Keratinocyte (primary cell): ENCODE results near the gene SMYD2. TPM values are rescaled to one million over a fixed set of nuclear protein-coding genes. Genes with fewer than 3 reads are reported as not detected.

Experiments
- DNase-seq: peaks from one replicate; pipeline ENCODE4 v3.0.0-alpha.2; 2011; ENCODE audit warnings: low read depth, missing footprints, low spot score
- FAIRE-seq: peaks from 2 replicates; lab custom pipeline; 2011; peaks lifted over from hg19 to GRCh38; lab: Jason Lieb, UNC
- H2AFZ ChIP-seq: 2 replicates; pipeline ENCODE4 v1.6.0; 2012; ENCODE audit warnings: low read length, control low read depth, inconsistent platforms; ENCODE audit not compliant: control insufficient read depth
- H3K27ac ChIP-seq: 2 replicates; pipeline ENCODE4 v1.5.1; 2011; ENCODE audit warnings: low read length; ENCODE audit not compliant: control insufficient read depth, insufficient read depth
- H3K27me3 ChIP-seq: 3 replicates; pipeline ENCODE4 v1.6.0; 2011; ENCODE audit warnings: low read length; ENCODE audit not compliant: control insufficient read depth, insufficient read depth; ENCODE audit errors: extremely low read depth
- H3K36me3 ChIP-seq, 2 experiments: 2 replicates in 1 of 2; 3 replicates in 1 of 2; pipeline ENCODE4 v1.5.1; 2011; ENCODE audit warnings: low read length in 2 of 2, mild to moderate bottlenecking in 1 of 2; ENCODE audit not compliant: control insufficient read depth in 2 of 2, insufficient read depth in 2 of 2; ENCODE audit errors: extremely low read depth in 1 of 2
- H3K4me1 ChIP-seq: 3 replicates; pipeline ENCODE4 v1.5.1; 2011; ENCODE audit warnings: low read length; ENCODE audit not compliant: control insufficient read depth, insufficient read depth; ENCODE audit errors: extremely low read depth
- H3K4me2 ChIP-seq: 3 replicates; pipeline ENCODE4 v1.6.0; 2011; ENCODE audit warnings: low read depth, low read length; ENCODE audit not compliant: control insufficient read depth, insufficient read depth; ENCODE audit errors: extremely low read depth
- H3K4me3 ChIP-seq, 3 experiments: fragments of 200-600 bp in 1 of 3; sonication (generic) in 1 of 3; 2 replicates in 2 of 3; 3 replicates in 1 of 3; pipeline ENCODE4 v1.5.1; 2011 to 2016; ENCODE audit warnings: low read length in 3 of 3, mild to moderate bottlenecking in 3 of 3, control low read depth in 2 of 3, inconsistent platforms in 1 of 3, low read depth in 1 of 3, mixed read lengths in 1 of 3, mixed run types in 1 of 3, moderate library complexity in 1 of 3; ENCODE audit not compliant: control insufficient read depth in 2 of 3, insufficient read depth in 2 of 3; ENCODE audit errors: extremely low read depth in 1 of 3
- H3K79me2 ChIP-seq: 2 replicates; pipeline ENCODE4 v1.6.0; 2012; ENCODE audit warnings: low read length; ENCODE audit not compliant: control insufficient read depth, insufficient read depth
- H3K9ac ChIP-seq: 3 replicates; pipeline ENCODE4 v1.6.0; 2011; ENCODE audit warnings: low read length; ENCODE audit not compliant: control insufficient read depth, insufficient read depth; ENCODE audit errors: extremely low read depth
- H3K9me1 ChIP-seq: 3 replicates; pipeline ENCODE4 v1.6.0; 2011; ENCODE audit warnings: low read length; ENCODE audit not compliant: control insufficient read depth, insufficient read depth; ENCODE audit errors: extremely low read depth
- H3K9me3 ChIP-seq: 2 replicates; pipeline ENCODE4 v1.5.1; 2012; ENCODE audit warnings: low read depth, low read length; ENCODE audit not compliant: control insufficient read depth
- H4K20me1 ChIP-seq: 3 replicates; pipeline ENCODE4 v1.6.0; 2011; ENCODE audit warnings: low read length; ENCODE audit not compliant: control insufficient read depth, insufficient read depth; ENCODE audit errors: extremely low read depth
- EZH2 ChIP-seq: IDR thresholded peaks from one replicate; pipeline ENCODE4 v1.6.1; 2012; ENCODE audit warnings: inconsistent platforms, mild to moderate bottlenecking, low read length, moderate library complexity
- dilution Hi-C: fragments of 300-500 bp; cut with MboI; formaldehyde crosslinking; loops from one replicate; pipeline ENCODE4 v1.7.0; 2020; ENCODE audit warnings: low sequenced_read_pairs; ENCODE audit not compliant: extremely low pct_ligation_motif_present
- polyA plus RNA-seq, 5 experiments: library from polyadenylated mRNA; depleted of rRNA in 3 of 5; stranded (reverse) in 3 of 5; stranded (forward) in 1 of 5; unstranded in 1 of 5; fragments of >200 nt; gene quantifications; 1 replicate in 1 of 5; 2 replicates in 3 of 5; 3 replicates in 1 of 5; pipeline versions ENCODE4 v1.2.1 to v1.2.3, GENCODE V29; 2011 to 2012; ENCODE audit warnings: missing spikeins in 2 of 5, low read depth in 1 of 5, low replicate concordance in 1 of 5
- TF ChIP-seq, protein P1 (sequence below), 3 experiments: IDR thresholded peaks in 1 of 3; conservative IDR thresholded peaks in 1 of 3; optimal IDR thresholded peaks in 1 of 3; 2 replicates in 2 of 3; 3 replicates in 1 of 3; pipeline versions ENCODE3 to v1.5.1; 2011; ENCODE audit warnings: low read length in 3 of 3, mild to moderate bottlenecking in 3 of 3, moderate library complexity in 2 of 3, control low read depth in 1 of 3, inconsistent platforms in 1 of 3; ENCODE audit not compliant: insufficient read depth in 2 of 3; ENCODE audit errors: extremely low read depth in 1 of 3

SMYD2 gene
- polyA plus RNA-seq, 1 donor (not counting 4 experiments of a cell fraction or from before 2014, with no cell fraction given), result 75.5 TPM

DNA sequence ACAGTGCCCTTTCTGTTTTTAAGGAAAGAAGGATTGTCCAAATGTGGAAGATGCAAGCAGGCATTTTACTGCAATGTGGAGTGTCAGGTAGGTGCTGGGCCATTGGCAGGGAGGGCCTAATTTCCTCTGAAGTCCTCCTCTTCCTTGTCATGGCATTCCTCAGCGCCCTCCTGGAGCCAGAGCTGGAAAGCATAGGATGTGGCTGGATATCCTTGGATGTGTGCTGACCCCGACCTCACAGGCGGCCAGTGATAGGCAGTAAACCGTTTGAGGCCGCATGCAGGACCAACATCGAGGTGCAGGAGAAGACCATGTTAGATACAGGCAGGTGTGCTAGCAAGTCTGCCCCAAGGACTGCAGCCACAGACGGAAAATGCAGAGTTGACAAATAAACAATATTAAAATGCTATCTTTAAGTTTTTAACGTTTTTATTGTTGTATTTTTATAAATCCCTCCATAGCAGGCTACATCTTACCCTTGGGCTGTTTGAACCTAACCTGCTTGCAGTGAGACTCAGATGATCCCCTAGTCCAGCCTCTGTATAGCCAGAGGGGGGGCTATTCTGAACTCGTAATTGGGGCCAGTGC, 24.3 kb downstream of the SMYD2 start:
- no peaks in the 10 kb centered on the region for H3K4me1 ChIP-seq
- no peaks in the 10 kb centered on the region for H3K9me3 ChIP-seq
- peaks cover 3 to 4% of the 10 kb centered on the region in 2 experiments for H3K36me3 ChIP-seq
- TF ChIP-seq, protein P1, sequence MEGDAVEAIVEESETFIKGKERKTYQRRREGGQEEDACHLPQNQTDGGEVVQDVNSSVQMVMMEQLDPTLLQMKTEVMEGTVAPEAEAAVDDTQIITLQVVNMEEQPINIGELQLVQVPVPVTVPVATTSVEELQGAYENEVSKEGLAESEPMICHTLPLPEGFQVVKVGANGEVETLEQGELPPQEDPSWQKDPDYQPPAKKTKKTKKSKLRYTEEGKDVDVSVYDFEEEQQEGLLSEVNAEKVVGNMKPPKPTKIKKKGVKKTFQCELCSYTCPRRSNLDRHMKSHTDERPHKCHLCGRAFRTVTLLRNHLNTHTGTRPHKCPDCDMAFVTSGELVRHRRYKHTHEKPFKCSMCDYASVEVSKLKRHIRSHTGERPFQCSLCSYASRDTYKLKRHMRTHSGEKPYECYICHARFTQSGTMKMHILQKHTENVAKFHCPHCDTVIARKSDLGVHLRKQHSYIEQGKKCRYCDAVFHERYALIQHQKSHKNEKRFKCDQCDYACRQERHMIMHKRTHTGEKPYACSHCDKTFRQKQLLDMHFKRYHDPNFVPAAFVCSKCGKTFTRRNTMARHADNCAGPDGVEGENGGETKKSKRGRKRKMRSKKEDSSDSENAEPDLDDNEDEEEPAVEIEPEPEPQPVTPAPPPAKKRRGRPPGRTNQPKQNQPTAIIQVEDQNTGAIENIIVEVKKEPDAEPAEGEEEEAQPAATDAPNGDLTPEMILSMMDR (optimal IDR thresholded peaks at IDR 0.05 in 1 of 3, IDR thresholded peaks at IDR 0.05 in 1 of 3, conservative IDR thresholded peaks at IDR 0.05 in 1 of 3; ENCODE audit: extremely low read depth in 1 of 3, insufficient read depth in 2 of 3, low read length in 3 of 3), result no peak
- no peak for TF ChIP-seq EZH2
- dilution Hi-C loops, result no loop called here
- no peaks in the 10 kb centered on the region for H3K9me1 ChIP-seq
- H3K79me2 ChIP-seq, result peaks cover 12% of the 10 kb centered on the region
- no peak overlapping the region for H2AFZ ChIP-seq
- DNase-seq, result no peak
- H4K20me1 ChIP-seq, result no peaks in the 10 kb centered on the region
- H3K27me3 ChIP-seq, result no peaks in the 10 kb centered on the region
- no peak overlapping the region for H3K27ac ChIP-seq
- H3K4me3 ChIP-seq, result no peak overlapping the region
- no peak overlapping the region for H3K9ac ChIP-seq
- no peak overlapping the region for H3K4me2 ChIP-seq
- FAIRE-seq, result no peak

DNA sequence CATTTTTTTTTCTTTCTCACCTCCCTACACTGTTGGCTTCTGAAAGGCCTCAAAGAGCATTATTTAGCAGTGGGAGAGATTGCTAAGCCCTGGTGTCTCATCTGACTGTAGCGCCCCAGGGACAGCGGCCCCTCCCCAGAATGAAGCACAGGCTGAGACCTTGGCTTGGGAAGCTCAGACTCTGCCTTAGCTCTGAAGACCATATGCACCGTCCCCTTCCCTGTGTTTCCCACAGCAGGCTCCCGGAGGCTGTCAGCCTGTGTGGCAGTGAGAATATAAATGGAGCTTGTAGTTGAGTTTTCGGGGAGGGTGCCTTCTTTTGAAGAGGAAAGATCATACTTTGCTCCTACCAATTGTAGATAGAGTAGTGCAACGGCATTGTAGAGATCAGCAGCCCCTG, 25.3 kb downstream of the SMYD2 start:
- FAIRE-seq (no peak), DNase-seq (no peak)
- H3K27me3 ChIP-seq, result no peaks in the 10 kb centered on the region
- no peak overlapping the region for H3K27ac ChIP-seq
- H3K9me3 ChIP-seq, result no peaks in the 10 kb centered on the region
- dilution Hi-C loops, result no loop called here
- H3K9ac ChIP-seq, result no peak overlapping the region
- H4K20me1 ChIP-seq, result no peaks in the 10 kb centered on the region
- H3K4me3 ChIP-seq, result no peak overlapping the region
- H3K9me1 ChIP-seq, result no peaks in the 10 kb centered on the region
- no peak for TF ChIP-seq EZH2
- TF ChIP-seq, protein P1 (optimal IDR thresholded peaks at IDR 0.05 in 1 of 3, IDR thresholded peaks at IDR 0.05 in 1 of 3, conservative IDR thresholded peaks at IDR 0.05 in 1 of 3; ENCODE audit: extremely low read depth in 1 of 3, insufficient read depth in 2 of 3, low read length in 3 of 3), result no peak
- peaks cover 3 to 4% of the 10 kb centered on the region in 2 experiments for H3K36me3 ChIP-seq
- H3K4me2 ChIP-seq, result no peak overlapping the region
- H3K79me2 ChIP-seq, result peaks cover 10% of the 10 kb centered on the region
- H3K4me1 ChIP-seq, result no peaks in the 10 kb centered on the region
- H2AFZ ChIP-seq, result no peak overlapping the region
